ENCODE results near the gene RNF166.

The RNF166 gene, protein sequence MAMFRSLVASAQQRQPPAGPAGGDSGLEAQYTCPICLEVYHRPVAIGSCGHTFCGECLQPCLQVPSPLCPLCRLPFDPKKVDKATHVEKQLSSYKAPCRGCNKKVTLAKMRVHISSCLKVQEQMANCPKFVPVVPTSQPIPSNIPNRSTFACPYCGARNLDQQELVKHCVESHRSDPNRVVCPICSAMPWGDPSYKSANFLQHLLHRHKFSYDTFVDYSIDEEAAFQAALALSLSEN

DNA sequence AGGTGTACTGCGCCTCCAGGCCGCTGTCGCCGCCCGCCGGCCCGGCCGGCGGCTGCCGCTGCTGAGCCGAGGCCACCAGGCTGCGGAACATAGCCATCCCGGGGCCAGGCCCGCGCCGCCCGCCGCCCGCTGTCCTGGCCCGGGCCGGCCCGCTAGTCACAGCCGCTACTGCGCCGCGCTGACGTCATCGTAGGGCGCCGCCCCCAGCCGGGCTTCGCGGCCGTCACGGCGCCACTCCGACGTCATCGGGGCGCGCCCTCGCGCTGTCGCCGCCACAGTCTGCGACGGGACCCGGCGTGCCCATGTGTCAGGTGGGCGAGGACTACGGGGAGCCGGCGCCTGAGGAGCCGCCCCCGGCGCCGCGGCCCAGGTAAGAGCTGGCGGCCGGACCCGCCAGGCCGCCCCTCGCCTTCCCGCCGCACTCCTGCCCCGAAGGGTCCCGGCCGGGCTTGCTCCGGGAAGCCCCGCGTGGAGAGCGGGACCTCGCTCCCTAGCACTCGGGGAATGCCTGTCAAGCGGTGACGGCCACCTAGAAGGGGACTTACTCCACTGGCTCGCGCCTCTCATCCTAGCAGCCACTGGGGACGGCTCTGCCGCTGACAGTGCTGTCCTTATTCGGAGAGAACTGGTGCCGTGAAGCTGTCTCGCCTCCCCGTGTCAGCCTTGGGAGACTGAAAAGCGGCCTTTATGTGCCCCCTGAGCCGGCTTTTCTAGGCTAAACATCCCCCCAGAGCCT is at the start of gene RNF166, which contains the start of gene CTU2:
RNF166 (minus strand) TSS at position 180 of the 736 bp plus-strand sequence; CDS start at position 97, 83 bp downstream.
CTU2 (plus strand) TSS at position 275 of the 736 bp plus-strand sequence; CDS start at position 303, 28 bp downstream.
- DNase-seq (ENCODE audit: low spot score), result peak; percentile 93

DNA sequence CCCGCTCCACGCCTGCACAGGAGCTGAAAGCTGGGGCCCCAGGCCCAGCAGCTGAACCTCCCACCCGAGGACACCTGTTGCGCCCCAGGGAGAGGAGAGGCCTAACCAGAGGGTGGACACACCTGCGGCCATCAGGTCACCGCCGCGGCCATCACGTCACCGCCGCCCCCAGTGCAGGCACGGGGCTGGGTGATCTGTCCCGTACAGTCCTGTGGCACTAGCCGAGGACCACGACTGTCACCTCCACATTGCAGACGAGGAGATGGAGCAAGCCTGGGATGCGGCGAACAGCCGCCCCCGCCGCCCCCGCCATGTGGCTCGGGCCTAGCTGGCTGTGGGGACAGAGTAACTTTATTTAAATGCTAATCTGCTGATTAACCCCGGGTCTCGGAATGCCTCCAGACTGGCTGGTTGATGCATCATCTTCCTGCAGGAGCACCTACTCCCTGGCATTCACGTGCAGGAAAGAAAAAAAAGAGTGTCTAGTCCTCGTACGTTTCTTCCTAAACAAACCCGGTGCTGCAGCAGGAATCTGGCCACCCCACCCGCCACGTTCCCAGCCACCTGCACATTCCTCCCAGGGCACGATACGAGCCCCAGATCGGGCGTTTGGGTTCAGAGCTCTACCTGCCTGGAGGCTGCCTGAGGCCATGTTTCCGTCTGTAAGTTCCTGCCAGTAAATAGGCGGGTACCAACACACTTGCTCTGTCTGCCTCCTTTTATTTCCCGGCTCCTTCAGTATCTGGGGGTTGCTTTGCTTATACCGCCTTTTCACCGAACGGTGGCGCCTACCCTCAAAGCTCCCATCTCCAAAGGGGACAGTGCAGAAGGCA is 48.9 kb upstream of the RNF166 start:
- peak; percentile 75 for DNase-seq (ENCODE audit: low spot score)

DNA sequence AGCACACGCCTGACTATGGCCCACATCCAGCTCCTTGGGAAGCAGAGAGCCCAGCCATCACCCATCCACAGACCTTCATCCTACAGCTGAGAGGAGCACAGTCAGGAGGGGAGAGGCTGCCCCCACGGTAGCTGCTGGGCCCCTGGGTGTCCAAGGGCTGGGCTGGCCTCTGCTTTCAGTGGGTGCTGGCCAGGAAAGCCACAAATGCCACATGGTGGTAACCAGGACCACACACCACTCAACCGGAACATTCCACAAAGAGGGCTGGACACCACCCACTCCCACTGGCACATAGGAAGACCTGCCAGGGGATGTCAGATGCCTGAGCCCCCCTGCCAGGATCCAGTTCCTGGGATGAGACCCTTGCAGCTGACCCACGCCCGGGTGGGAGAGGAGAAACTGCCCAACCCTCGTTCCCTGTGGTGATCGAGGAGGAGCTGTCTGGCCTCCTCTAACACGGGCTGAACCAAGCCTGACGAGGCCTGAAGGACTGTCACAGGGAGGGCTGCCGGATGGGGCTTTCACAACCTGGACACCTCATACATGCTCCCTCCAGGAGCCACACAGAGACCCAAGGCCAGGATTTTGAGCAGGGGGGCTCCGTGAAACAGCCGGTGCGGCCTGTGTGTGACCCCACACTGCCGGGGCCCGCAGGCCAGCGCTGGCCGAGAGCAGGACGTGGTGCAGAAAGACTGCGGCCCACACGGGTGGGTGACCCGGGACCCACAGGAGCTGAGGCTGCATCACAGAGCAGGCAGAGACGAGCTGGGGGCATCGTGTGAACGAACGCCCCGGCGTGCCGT is 48.1 kb upstream of the RNF166 start:
- DNase-seq (ENCODE audit: low spot score), result no peak

DNA sequence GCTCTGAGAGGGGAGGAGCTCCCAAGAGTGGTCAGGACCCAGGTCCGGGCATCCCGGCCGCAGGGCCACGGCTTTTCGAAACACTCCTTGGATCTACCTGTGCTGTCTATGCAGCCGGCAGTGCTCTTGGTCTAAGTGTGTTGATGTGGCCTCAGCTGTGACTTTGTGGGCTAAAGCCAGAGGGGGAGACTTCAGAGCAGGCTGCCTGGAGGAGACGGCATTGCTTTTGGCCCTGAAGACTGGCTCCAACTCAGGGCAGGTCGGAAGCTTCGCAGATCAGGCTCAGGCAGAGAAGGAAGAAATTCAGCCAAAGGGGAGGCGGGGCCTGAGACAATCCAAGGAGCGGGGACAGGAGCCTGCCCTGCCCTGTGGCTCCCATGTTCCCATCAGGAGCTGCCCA is 47.4 kb upstream of the RNF166 start:
- no peak for DNase-seq (ENCODE audit: low spot score)

DNA sequence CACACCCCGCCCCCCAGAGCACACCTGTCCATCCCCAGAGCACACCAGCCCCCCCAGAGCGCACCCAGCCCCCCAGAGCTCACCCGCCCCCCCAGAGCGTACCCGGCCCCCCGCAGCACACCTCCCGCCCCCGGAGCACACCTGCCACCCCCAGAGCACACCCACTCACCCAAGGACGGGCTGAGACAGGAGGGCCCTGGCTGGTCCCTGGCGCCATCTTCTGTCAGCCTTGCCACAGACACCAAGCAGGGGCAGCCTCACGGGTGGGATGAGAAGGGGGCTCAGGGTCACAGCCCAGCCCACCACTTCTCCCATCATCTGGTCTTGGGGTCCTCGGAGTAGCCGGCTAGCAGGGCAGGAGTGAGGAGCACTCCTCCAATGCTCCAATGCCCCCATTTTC is 47.0 kb upstream of the RNF166 start:
- DNase-seq (ENCODE audit: low spot score), result no peak

DNA sequence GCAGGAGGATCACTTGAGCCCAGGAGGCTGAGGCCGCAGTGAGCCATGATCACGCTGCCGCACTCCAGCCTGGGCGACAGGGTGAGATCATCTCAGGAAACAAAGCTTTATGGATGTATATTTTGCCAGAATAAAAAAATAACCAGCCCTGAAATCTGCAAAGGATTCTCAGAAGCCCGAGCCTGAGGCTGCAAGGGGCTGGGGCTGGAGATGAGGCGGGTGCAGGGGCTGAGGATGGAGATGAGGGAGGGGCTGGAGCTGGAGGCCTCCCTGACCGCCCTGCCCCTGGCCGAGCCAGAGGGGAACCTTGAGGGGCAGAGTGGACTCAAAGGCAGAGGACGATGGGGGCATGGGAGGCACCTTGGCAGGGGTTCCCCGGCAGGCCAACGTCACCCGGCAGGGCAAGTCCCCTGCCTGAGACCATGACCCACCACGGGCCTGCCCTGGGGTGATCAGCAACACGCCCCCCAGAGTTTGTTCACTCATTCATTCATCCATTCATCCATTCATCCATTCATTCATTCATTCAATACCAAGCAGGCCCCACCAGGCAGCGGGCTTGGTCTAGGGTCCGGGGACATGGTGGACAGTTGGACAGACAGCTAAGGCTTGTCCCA is 46.3 kb upstream of the RNF166 start:
- no peak for DNase-seq (ENCODE audit: low spot score)

DNA sequence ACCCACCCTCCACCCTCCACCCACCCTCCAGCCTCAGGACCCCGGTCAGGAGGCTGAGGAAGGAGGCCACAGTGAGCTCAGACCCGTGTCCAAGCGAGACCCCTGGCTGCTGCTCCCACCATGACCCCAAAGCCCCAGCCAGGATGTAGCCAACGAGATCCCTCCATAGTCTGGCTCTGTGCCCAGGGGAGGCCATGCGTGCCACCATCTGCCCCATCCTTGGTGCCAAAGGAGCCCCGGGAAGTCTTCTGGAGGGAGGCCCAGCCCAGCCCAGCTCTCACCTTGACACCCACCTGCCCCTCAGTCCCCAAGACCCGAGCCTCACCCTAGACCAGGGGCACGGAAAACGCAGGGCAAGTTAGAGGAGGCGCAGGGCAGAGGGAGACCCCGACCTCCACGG is 44.6 kb upstream of the RNF166 start:
- no peak for DNase-seq (ENCODE audit: low spot score)

DNA sequence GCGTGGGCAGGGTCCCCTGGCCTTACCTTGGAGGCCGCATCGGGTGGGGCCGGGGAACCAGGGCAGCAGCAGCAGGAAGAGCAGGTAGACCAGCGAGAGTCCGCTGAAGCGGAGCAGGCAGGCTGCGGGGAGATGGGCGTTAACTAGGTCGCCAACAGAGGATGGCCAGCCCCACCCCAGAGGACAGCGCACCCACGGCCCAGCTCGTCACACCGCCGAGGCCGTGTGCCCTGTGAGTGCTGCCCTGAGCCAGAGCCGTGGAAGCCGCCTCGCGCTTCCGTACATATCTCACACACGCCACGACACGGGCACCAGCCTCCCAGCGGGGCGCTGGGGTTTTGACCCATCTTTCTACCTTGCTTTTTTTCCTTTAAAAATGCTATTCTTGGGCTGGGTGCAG is 43.1 kb upstream of the RNF166 start:
- DNase-seq (ENCODE audit: low spot score), result no peak

DNA sequence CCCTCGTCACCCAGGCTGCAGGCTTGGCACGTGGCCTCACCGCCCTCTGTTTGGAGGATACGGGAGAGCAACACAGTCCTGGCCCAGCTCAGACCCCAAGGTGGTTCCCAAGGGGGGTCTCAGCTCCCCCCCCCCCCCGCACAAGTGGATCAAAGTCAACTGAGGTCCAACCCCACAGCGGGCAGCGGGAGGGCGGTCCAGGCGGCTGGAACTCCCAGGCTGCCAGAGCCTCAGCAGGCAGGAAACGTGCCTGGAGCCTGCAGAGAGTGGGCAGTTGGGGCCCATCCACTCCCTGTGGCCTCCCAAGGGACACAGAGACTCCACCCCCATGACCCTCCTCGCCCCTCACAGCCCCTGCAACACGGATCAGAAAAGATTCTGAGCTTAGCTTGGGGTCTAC is 42.2 kb upstream of the RNF166 start:
- DNase-seq (ENCODE audit: low spot score), result no peak

DNA sequence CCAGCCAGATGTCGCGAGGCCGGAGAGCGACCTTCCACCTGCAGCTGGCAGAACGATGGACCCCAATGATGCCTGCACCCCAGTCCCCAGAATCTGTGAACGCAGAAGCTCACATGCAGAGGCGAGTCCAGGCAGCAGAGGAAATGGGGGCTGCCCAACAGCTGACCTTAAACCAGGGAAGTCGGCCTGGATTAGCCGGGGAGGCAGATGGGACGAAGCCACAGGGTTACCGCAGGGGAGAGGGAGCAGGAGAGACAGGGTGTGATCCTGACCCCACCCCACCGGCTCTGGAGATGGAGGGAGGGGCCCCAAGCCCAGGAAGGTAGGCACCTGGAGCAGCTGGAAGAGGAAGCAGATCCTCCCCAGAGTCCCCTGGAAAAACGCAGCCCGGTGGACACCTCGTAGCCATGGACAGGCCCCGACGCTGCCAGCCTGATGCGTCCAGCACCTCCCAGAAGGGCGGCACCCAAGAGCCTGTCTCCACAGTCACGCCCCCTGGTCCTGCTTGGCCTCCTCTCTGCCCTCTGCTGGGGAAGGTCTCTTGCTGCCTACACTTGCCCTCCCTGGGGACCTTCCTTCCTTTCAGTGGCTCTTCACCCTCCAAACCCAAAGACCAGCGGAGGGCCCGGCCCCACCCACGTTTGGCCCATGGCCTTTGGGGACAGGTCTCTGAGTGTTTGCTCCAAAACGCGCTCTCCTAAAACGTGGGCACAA is 41.5 kb upstream of the RNF166 start:
- no peak for DNase-seq (ENCODE audit: low spot score)

DNA sequence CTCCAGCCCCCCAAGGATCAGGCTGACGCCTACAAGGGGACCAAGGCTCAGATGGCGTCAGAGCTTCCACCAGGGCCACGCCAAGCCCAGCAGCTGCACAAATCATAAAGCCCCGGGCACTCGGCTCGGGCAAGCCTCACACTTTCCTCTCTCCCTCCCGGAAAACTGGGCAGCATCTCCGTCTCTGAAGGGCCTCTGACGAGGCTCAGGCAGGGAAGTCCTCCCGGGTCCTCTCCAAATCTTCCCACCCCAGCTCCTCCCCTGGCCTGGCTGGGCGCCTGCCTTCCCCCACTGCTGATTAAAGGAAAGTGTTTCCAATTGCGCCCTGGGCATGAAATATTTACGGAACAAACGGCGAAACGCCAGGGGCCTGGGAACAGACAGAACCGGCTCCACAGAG is 40.3 kb upstream of the RNF166 start:
- DNase-seq (ENCODE audit: low spot score), result no peak

DNA sequence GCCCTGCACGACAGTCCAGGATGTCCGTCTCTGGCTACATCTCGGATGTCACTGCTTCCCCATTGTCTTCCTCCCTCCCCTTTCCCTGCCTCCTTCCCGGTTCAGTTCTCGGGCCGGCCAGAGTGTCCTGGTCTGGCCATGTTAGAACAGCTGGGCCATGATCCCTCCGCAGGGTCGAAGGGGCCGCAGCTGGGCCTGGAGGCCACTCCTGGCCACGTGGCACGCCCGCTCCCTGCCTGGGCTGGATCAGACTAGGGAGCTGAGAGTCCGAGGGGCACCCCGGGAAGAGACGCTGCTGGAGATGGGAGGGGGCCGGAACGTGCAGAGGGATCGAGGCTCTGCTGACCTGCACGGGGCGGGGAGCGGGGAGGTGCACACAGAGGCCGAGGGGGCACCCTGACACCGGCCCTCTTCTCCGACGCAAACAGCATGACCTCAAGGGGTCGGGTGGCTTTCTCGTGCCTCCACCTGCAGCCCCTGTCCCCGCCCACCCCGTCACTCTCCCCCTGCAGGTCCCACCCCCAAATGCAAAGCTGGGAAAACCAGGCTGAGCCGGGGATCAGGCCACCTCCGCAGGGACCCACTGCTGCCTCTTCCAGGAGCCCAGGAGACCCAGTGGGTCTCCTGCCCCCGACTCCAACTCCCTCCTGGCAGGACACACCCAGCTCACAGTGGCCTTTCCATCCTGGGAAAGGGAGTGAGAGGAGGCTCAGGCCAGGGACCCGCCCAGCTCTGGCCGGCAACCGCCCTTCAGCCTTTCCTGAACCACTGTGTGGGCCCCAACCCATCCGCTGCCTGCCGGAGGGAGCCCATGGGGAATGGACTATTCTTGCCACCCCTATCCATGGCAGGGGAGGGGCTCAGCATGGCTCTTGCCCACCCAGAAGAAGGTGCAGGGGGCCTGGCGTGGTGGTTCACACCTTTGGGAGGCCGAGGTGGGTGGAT is 38.6 kb upstream of the RNF166 start:
- DNase-seq (ENCODE audit: low spot score), result no peak

DNA sequence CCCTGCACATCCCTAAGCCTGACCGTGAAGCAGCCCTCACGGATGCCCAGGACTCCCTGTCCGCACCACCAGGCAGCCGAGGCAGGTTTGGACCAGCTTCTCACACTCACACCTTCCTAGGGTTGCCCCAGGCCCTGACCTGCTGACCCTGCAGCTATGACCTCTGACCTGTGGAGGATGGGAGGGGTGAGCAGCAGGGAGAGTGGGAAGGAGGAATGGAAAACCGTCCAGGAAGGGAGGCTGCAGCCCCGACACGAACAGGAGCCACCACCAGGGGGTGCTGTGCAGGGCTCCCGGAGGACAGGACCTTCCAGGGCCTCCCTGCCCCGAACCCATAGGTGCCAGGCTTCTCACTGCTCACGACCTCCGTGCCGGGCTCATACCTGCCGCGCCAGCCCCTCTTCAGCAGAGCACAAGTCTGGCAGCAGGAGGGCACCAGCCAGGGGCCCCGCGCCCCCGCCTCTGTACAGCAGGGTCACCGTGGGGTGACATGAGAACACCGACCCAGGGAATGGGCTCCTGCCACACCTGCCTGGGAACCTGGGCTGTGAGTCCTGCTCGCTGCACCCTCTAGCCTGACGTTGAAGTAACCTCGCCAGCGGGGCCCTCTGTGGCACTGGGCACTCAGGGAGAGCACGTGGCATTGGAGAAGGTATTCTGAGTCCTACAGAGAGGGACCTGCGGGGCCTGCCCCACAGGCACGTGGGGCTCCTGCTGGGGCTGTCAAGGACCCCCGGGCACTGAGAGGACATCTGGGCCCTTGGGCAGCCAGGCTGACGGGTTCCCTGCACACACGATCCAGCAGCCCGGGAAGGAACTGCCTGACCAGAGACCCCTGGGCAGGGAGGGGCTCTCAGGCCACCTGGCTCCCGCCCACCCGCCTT is 37.7 kb upstream of the RNF166 start:
- peak; percentile 93 for DNase-seq (ENCODE audit: low spot score)

DNA sequence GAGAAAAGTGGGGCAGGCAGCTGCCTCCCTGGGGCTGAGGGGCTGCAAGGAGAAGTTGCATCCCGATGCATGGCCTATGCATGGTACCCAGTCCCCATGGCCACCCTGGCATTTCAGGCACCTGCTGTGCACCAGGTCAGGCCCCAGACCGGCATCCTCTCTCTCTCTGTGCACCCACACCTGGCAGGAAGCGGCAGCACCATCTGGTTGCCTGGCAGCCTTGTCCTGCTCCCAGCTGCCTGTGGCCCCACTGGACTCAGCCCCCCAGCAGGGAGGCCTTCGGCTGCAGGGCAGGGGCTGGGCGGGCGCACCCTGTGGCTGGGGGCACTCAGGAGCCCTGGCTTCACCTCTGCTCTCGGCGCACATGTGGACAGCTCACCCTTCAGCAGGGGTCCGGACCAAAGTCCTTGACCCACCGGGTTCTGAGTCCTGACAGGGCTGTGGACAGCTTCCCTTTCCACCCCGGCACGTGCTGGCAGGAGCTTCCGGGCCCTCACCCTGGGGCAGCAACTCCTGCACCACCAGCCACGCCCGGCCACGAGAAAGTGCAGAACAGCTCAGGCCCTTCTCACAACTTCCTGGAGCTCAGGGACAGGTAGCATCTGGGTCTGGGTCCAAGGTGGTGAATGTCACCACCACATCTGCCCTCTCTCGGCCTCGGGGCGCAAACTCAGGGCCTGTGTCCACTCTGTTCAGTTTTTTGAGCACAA is 36.8 kb upstream of the RNF166 start:
- DNase-seq (ENCODE audit: low spot score), result no peak

DNA sequence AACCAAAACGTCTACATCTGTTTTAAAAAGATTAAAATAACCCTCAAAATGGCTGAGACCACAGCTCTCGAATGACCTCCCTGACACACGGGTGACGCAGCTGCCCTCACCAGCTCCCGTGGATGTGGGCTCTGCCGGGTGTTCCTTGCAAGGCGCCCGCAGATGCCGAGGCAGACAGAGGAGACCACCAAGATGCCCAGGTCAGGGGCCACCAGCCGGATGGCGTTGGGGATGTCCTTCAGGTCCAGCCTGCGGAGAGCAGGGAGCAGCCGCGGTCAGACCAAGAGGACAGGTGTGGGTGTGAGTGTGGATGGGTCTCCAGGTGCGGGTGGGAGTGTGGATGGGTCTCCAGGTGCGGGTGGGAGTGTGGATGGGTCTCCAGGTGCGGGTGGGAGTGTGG is 35.2 kb upstream of the RNF166 start:
- no peak for DNase-seq (ENCODE audit: low spot score)

DNA sequence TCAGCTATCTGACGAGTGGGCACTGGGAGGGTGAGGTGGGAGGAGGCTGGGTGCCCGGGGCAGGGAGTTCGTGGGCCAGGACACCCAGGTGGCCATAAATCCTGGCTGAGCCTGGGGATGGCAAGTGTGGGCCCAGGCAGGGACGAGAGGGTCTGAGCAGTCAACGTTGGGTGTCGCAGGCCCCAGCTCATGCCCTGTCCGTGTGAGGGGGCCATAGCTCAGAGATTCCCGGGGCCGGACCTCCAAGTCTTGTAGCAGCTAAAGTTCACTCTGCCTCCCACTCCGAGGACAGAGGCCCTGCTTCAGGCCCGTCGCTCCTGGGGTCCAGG is 34.5 kb upstream of the RNF166 start:
- no peak for DNase-seq (ENCODE audit: low spot score)

DNA sequence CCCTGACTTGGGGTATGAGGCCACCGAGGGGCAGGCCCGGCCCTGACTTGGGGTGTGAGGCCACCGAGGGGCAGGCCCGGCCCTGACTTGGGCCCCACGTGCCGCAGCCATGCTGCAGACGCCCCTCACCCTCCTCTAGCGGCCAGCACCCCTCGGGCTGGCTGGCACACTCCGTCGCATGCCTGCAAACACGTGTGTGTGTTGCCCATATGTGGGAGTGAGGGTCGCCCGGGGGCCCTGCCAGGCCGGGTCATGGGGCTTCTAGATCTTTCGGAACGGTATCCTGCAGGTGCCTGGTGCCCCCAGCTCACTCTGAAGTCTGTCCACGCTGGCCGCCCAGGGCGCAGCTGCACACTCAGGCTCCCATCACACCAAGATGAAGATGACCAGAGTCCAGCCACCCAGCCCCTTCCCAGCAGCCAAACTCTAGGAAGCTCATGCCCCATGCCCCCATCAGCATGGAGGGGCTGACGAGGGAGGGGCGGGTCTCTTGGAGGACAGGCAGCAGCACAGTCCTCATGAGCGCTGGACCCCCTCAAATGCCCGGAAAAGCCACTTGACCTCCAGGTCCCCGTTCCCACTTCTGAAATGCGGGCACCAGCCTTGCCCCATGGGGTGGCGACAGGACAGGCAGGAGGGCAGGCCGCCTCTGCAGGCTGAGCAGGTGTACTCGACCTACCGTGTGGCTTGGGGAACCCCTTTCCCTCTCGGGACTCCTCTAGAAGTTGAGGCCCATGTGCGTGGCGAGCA is 33.9 kb upstream of the RNF166 start:
- DNase-seq (ENCODE audit: low spot score), result no peak
